ENCODE results near the gene TRPM5.

The TRPM5 gene

GRCh38 chr11:2443406-2443805, 908 bp downstream of the TRPM5 start:
- peaks cover 0 to 1% of the 10 kb centered on the region in 2 donors for H3K9me3 Mint-ChIP-seq
- H3K27me3 Mint-ChIP-seq, result peaks cover 5 to 14% of the 10 kb centered on the region in 2 donors
- peaks cover 20 to 30% of the 10 kb centered on the region in 2 donors for H3K4me1 Mint-ChIP-seq
- H3K27ac Mint-ChIP-seq, result no peak overlapping the region
- DNase-seq (no peak), ATAC-seq (replicated peaks) (no peak)
- no peaks in the 10 kb centered on the region for H3K36me3 Mint-ChIP-seq
- H3K4me3 Mint-ChIP-seq, result peak overlapping the region; percentile 0 to 1

GRCh38 chr11:2442589-2442988, 1.7 kb downstream of the TRPM5 start:
- ATAC-seq (replicated peaks), result no peak
- Mint-ChIP-seq H3K4me1 (peaks cover 18 to 25% of the 10 kb centered on the region in 2 donors), H3K9me3 (peaks cover 0 to 1% of the 10 kb centered on the region in 2 donors), H3K27me3 (peaks cover 5 to 14% of the 10 kb centered on the region in 2 donors), H3K27ac (no peak overlapping the region), H3K36me3 (no peaks in the 10 kb centered on the region), H3K4me3 (no peak overlapping the region)
- DNase-seq, result no peak

GRCh38 chr11:2441171-2441570, 3.1 kb downstream of the TRPM5 start:
- Mint-ChIP-seq H3K27ac (no peak overlapping the region), H3K27me3 (peaks cover 5 to 19% of the 10 kb centered on the region in 2 donors), H3K4me1 (peaks cover 5 to 11% of the 10 kb centered on the region in 2 donors), H3K4me3 (no peak overlapping the region), H3K9me3 (peaks cover 0 to 1% of the 10 kb centered on the region in 2 donors), H3K36me3 (no peaks in the 10 kb centered on the region)
- ATAC-seq (replicated peaks), result no peak
- DNase-seq, result no peak

- H3K9me3 Mint-ChIP-seq, result peaks cover 0 to 1% of the 10 kb centered on the region in 2 donors
- H3K27me3 Mint-ChIP-seq, result peaks cover 5 to 19% of the 10 kb centered on the region in 2 donors
- DNase-seq (no peak), ATAC-seq (replicated peaks) (no peak)
- H3K4me3 Mint-ChIP-seq, result no peak overlapping the region
- H3K27ac Mint-ChIP-seq, result no peak overlapping the region
- peaks cover 4 to 6% of the 10 kb centered on the region in 2 donors for H3K4me1 Mint-ChIP-seq
- no peaks in the 10 kb centered on the region for H3K36me3 Mint-ChIP-seq
Observed at GRCh38 chr11:2440646-2441045, 3.7 kb downstream of the TRPM5 start.

GRCh38 chr11:2439820-2440219, 4.5 kb downstream of the TRPM5 start:
- peaks cover 5 to 13% of the 10 kb centered on the region in 2 donors for H3K27me3 Mint-ChIP-seq
- H3K9me3 Mint-ChIP-seq, result peaks cover 0 to 1% of the 10 kb centered on the region in 2 donors
- ATAC-seq (replicated peaks) (no peak), DNase-seq (no peak)
- no peak overlapping the region for H3K27ac Mint-ChIP-seq
- no peaks in the 10 kb centered on the region for H3K36me3 Mint-ChIP-seq
- H3K4me1 Mint-ChIP-seq, result no peaks in the 10 kb centered on the region
- no peak overlapping the region for H3K4me3 Mint-ChIP-seq

GRCh38 chr11:2437516-2437915, 6.8 kb downstream of the TRPM5 start:
- peaks cover 5 to 13% of the 10 kb centered on the region in 2 donors for H3K27me3 Mint-ChIP-seq
- H3K4me1 Mint-ChIP-seq, result no peaks in the 10 kb centered on the region
- no peak overlapping the region for H3K4me3 Mint-ChIP-seq
- H3K9me3 Mint-ChIP-seq, result peaks cover 0 to 1% of the 10 kb centered on the region in 2 donors
- no peaks in the 10 kb centered on the region for H3K36me3 Mint-ChIP-seq
- DNase-seq (no peak), ATAC-seq (replicated peaks) (no peak)
- H3K27ac Mint-ChIP-seq, result no peak overlapping the region

GRCh38 chr11:2436521-2437031, 7.7 kb downstream of the TRPM5 start:
- no peak for DNase-seq

GRCh38 chr11:2436013-2436520, 8.2 kb downstream of the TRPM5 start:
- H3K9me3 Mint-ChIP-seq, result peaks cover 0 to 1% of the 10 kb centered on the region in 2 donors
- DNase-seq (no peak), ATAC-seq (replicated peaks) (no peak)
- H3K4me3 Mint-ChIP-seq, result no peak overlapping the region
- no peak overlapping the region for H3K27ac Mint-ChIP-seq
- H3K27me3 Mint-ChIP-seq, result peaks cover 5 to 13% of the 10 kb centered on the region in 2 donors
- H3K4me1 Mint-ChIP-seq, result no peaks in the 10 kb centered on the region
- H3K36me3 Mint-ChIP-seq, result no peaks in the 10 kb centered on the region

More at GRCh38 chr11:2436521-2437031, 7.7 kb downstream of the TRPM5 start:
- Mint-ChIP-seq H3K36me3 (no peaks in the 10 kb centered on the region), H3K27me3 (peaks cover 5 to 13% of the 10 kb centered on the region in 2 donors), H3K4me3 (no peak overlapping the region), H3K27ac (no peak overlapping the region), H3K4me1 (no peaks in the 10 kb centered on the region), H3K9me3 (peaks cover 0 to 1% of the 10 kb centered on the region in 2 donors)
- no peak for ATAC-seq (replicated peaks)

- no peaks in the 10 kb centered on the region for H3K36me3 Mint-ChIP-seq
- ATAC-seq (replicated peaks), result no peak
- no peaks in the 10 kb centered on the region for H3K4me1 Mint-ChIP-seq
- no peak overlapping the region for H3K4me3 Mint-ChIP-seq
- H3K27me3 Mint-ChIP-seq, result peaks cover 2 to 7% of the 10 kb centered on the region in 2 donors
- DNase-seq, result no peak
- peaks cover 0 to 1% of the 10 kb centered on the region in 2 donors for H3K9me3 Mint-ChIP-seq
- no peak overlapping the region for H3K27ac Mint-ChIP-seq
Observed at GRCh38 chr11:2435288-2436012, 8.9 kb downstream of the TRPM5 start.

- H3K9me3 Mint-ChIP-seq, result no peaks in the 10 kb centered on the region
- H3K4me3 Mint-ChIP-seq, result no peak overlapping the region
- DNase-seq (no peak), ATAC-seq (replicated peaks) (no peak)
- H3K27ac Mint-ChIP-seq, result no peak overlapping the region
- no peaks in the 10 kb centered on the region for H3K4me1 Mint-ChIP-seq
- no peaks in the 10 kb centered on the region for H3K36me3 Mint-ChIP-seq
- peaks cover 0 to 5% of the 10 kb centered on the region in 2 donors for H3K27me3 Mint-ChIP-seq
Observed at GRCh38 chr11:2434506-2435255, 9.6 kb downstream of the TRPM5 start.

- H3K36me3 Mint-ChIP-seq, result no peaks in the 10 kb centered on the region
- H3K4me3 Mint-ChIP-seq, result no peak overlapping the region
- no peak for DNase-seq
- H3K27ac Mint-ChIP-seq, result no peak overlapping the region
- peaks cover 0 to 5% of the 10 kb centered on the region in 2 donors for H3K27me3 Mint-ChIP-seq
- no peaks in the 10 kb centered on the region for H3K4me1 Mint-ChIP-seq
- no peaks in the 10 kb centered on the region for H3K9me3 Mint-ChIP-seq
- ATAC-seq (replicated peaks), result no peak
Observed at GRCh38 chr11:2434008-2434407, 10.3 kb downstream of the TRPM5 start.

GRCh38 chr11:2433106-2433925, 11.0 kb downstream of the TRPM5 start:
- H3K4me1 Mint-ChIP-seq, result no peaks in the 10 kb centered on the region
- no peak overlapping the region for H3K27ac Mint-ChIP-seq
- no peaks in the 10 kb centered on the region for H3K9me3 Mint-ChIP-seq
- ATAC-seq (replicated peaks), result no peak
- H3K27me3 Mint-ChIP-seq, result peaks cover 0 to 5% of the 10 kb centered on the region in 2 donors
- no peak for DNase-seq
- H3K36me3 Mint-ChIP-seq, result no peaks in the 10 kb centered on the region
- H3K4me3 Mint-ChIP-seq, result no peak overlapping the region

- Mint-ChIP-seq H3K36me3 (no peaks in the 10 kb centered on the region), H3K4me1 (no peaks in the 10 kb centered on the region), H3K27me3 (peaks cover 0 to 5% of the 10 kb centered on the region in 2 donors), H3K9me3 (no peaks in the 10 kb centered on the region), H3K4me3 (no peak overlapping the region), H3K27ac (no peak overlapping the region)
- DNase-seq (no peak), ATAC-seq (replicated peaks) (no peak)
Observed at GRCh38 chr11:2432628-2433071, 11.7 kb downstream of the TRPM5 start.

GRCh38 chr11:2432171-2432621, 12.1 kb downstream of the TRPM5 start:
- Mint-ChIP-seq H3K27me3 (peaks cover 0 to 2% of the 10 kb centered on the region in 2 donors), H3K27ac (no peak overlapping the region), H3K9me3 (no peaks in the 10 kb centered on the region), H3K36me3 (no peaks in the 10 kb centered on the region), H3K4me1 (no peaks in the 10 kb centered on the region), H3K4me3 (no peak overlapping the region)
- DNase-seq (no peak), ATAC-seq (replicated peaks) (no peak)
